Hippocampal formation (tissue), 2 donors: ENCODE measurements around the gene POLR1D.

Experiments
- DNase-seq, 2 donors: peaks; one replicate each; lab custom pipeline; 2025; lab: John Stamatoyannopoulos, UW

The POLR1D gene

GRCh38 chr13:27638521-27638920 lies 16.8 kb downstream of the POLR1D start:
- no peak for DNase-seq

GRCh38 chr13:27639186-27639585 lies 17.5 kb downstream of the POLR1D start:
- DNase-seq = no peak

GRCh38 chr13:27641711-27642502 lies 20.2 kb downstream of the POLR1D start:
- DNase-seq = no peak

DNA sequence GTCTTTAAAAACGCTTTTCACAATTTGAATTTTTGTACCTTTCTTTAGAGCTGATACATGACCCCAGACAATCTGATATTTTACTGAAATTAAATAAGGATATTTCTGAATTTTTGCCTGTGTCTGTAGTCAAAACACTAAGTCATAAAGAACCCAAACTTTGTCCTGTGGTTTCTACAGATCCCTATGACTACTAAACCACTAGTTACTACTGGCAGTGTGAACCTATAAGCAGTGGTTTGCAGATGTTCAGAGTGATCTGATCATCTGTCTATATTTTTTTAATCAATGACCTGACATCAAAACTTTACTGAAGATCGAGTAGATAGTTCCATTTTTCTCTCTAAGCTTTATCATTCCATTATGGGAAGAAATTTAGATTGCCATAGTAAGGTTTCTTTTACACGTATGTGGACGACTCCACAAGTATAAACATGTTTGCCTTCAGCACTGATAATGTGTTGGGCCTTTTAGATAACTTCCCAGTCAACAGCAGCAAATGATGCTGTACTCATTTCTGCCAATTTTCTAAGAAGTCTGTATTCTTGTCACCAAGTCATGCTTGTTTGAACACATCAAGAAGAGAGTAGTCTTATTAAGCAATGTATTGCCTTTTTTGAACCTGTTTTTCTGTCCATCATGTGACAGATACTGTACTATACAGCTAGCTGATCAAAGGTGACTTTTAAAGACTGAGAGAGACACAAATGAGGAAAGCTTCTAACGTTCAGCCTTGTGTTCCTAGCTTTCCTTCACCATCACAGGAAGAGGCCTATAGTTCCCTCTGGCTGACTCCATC lies 21.8 kb downstream of the POLR1D start:
- DNase-seq = no peak

- peak in 1 of 2 donors; percentile 14 for DNase-seq
Observed at GRCh38 chr13:27644302-27644701, 22.6 kb downstream of the POLR1D start.

DNA sequence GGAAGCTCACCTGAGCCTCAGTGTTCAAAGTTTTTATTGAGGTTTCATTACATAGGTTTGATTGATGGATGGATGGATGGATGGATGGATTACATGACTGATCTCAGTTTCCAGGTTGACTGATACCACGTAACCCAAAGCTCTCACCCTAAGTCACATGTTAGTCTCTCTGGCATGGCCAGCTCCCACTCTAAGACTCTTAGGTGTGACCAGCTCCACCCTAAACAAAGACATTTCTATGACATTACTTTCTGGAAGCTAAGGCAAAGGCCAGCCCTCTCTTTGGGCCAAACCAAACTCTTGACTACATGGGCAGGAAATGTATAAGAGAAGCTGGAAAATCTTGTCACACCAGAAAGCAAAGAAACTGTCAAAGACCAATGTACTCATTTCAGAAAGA lies 28.6 kb downstream of the POLR1D start:
- no peak for DNase-seq

DNA sequence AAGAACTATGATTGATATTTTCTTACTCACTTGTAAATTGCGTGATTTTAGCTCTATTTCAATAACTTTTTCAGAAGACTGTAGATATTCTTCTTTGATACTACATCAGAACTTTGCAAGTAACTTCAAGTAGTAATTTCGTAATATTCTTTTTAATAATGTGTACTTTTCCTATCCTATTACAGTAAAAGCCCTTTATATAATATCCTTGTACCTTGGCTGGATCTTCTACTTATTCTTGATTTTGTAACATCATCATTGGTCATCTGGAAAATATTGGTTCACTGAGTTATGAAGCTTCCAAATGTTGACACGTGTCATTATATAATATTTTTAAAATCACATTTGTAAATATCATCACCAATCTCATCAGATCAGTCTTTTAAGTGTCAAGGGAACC lies 32.4 kb downstream of the POLR1D start:
- DNase-seq = no peak

GRCh38 chr13:27654816-27655215 lies 33.1 kb downstream of the POLR1D start:
- DNase-seq = no peak

DNA sequence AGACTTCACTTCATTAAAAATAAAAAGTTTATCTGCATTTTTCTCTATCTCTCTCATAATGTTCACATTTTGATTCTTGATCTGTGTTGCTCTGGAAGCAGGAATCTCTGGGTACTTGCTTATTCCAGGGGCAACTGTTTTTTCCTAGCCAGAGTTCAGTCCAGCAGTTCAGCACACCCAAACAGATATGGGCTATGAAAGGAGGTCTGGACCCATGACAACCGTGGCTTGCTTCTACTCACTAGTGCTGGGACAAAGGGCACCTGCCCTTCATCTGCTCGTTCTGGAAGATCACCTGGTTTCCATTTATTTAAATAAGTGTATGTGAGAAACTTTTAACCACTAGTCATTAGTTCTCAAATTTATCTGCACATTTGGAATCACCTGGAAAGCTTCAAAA lies 36.0 kb downstream of the POLR1D start:
- no peak for DNase-seq

- DNase-seq = no peak
Observed at GRCh38 chr13:27658546-27658945, 36.9 kb downstream of the POLR1D start.

GRCh38 chr13:27659145-27659865 lies 37.6 kb downstream of the POLR1D start:
- DNase-seq = no peak

DNA sequence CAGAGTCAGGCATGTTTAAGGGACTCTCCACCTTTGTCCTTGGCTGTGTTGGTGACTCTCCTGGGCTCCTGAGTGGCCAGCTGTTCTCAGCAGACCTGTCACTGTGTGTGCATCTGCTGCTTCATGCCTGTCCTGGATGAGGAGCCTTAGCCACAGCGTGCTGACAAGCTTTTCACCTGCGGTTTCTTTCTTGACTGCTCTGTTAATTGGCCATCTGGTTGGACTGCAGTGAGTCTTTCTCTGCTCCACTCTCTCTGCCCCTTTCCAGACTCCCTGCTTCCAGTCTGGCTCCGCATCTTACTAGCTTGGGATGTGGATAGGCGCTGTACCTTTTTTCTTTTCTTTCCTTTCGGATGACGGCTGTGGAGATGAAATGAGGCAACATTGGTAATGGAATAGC lies 38.8 kb downstream of the POLR1D start:
- no peak for DNase-seq

DNA sequence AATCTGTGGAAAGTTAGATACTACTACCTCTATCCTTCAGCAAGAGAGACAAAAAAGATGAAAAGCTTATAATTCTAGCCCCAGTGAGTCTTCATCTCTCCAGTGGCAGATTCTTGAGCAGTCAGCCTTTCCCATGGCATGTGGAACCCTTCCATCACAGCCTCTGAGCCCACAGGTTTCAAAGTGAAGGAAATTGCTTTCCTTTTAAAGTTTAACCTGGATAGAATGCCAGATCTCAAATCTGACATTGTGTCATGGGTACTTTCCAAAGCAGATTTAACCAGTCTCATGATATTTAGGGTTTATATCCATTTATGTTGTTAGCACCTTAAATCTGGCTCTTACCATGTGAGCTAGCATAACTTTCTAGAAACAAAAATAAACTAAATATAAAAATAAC lies 39.3 kb downstream of the POLR1D start:
- no peak for DNase-seq

- DNase-seq = no peak
Observed at GRCh38 chr13:27662738-27663470, 41.2 kb downstream of the POLR1D start.

- no peak for DNase-seq
Observed at GRCh38 chr13:27663947-27664346, 42.3 kb downstream of the POLR1D start.

- DNase-seq = no peak
Observed at GRCh38 chr13:27665333-27665732, 43.6 kb downstream of the POLR1D start.

- DNase-seq = no peak
Observed at GRCh38 chr13:27665761-27666160, 44.1 kb downstream of the POLR1D start.

DNA sequence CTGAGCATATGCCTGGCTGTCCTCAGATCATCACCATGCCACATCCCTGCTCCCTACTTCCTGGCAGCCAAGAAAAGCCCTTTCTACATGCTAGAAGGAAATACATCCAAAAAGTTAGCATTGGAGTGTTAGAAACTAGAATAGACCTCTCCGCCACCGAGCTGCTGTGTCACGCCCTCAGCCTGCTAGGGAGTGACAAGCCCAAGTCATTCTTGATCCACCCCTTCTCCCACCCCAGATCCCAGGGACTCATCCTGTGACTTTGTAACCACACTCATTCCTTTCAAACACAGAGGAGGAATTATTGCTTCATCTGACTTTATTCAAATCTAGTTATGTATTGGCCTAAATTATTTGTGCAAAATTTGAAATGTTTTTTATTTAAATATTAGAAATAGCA lies 45.3 kb downstream of the POLR1D start:
- no peak for DNase-seq

GRCh38 chr13:27667946-27668345 lies 46.3 kb downstream of the POLR1D start:
- no peak for DNase-seq

- no peak for DNase-seq
Observed at GRCh38 chr13:27670861-27671260, 49.2 kb downstream of the POLR1D start.

DNA sequence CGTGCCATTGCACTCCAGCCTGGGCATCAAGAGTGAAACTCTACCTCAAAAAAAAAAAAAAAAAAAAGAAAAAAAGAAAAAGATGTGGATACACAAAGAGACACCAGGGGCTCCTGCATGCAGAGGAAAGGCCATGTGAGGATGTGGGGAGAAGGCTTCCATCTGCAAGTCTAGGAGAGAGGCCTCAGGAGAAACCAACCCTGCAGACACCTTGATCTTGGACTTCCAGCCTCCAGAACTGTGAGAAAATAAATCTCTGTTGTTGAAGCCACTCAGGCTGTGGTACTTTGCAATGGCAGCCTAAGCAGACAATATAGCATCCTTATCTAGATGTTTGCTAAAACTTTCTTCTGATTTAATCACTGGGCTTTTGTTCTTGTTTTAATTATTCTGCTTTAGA lies 50.3 kb downstream of the POLR1D start:
- no peak for DNase-seq
